Hepatocyte (in vitro differentiated cells): ENCODE measurements around the gene ARHGAP42. TPM values are rescaled to one million over a fixed set of nuclear protein-coding genes. Genes with fewer than 3 reads are reported as not detected.
A peak's percentile ranks its signal among the peaks of the same experiment; 100 is the strongest.

Experiments used
- DNase-seq: peaks from one replicate; pipeline ENCODE4 v3.0.0-alpha.2; 2016; ENCODE audit warnings: low spot score
- H2AFZ ChIP-seq: fragments of 200-600 bp; sonication (generic); 2 replicates; pipeline ENCODE4 v1.6.0; 2016; ENCODE audit warnings: antibody characterized with exemption, mild to moderate bottlenecking
- H3K27ac ChIP-seq: fragments of 200-600 bp; sonication (generic); 2 replicates; pipeline ENCODE4 v1.5.1; 2016; ENCODE audit warnings: mild to moderate bottlenecking
- H3K27me3 ChIP-seq: fragments of 200-600 bp; sonication (generic); 2 replicates; pipeline ENCODE4 v1.6.1; 2016
- H3K36me3 ChIP-seq: fragments of 200-600 bp; sonication (generic); replicated peaks from 2 replicates; pipeline ENCODE4 v1.5.1; 2016; ENCODE audit warnings: low read depth; ENCODE audit not compliant: insufficient read depth
- H3K4me1 ChIP-seq: fragments of 200-600 bp; sonication (generic); 2 replicates; pipeline ENCODE4 v1.5.1; 2016; ENCODE audit warnings: mild to moderate bottlenecking, moderate library complexity; ENCODE audit not compliant: insufficient read depth
- H3K4me2 ChIP-seq: fragments of 200-600 bp; sonication (generic); 2 replicates; pipeline ENCODE4 v1.6.0; 2016
- H3K4me3 ChIP-seq: fragments of 200-600 bp; sonication (generic); 2 replicates; pipeline ENCODE4 v1.5.1; 2016; ENCODE audit warnings: mild to moderate bottlenecking
- H3K79me2 ChIP-seq: fragments of 200-600 bp; sonication (generic); 2 replicates; pipeline ENCODE4 v1.6.0; 2017; ENCODE audit warnings: mild to moderate bottlenecking
- H3K9me2 ChIP-seq: fragments of 200-600 bp; sonication (generic); replicated peaks from 2 replicates; pipeline ENCODE4 v1.6.0; 2017; ENCODE audit warnings: mild to moderate bottlenecking; ENCODE audit not compliant: insufficient read depth
- H3K9me3 ChIP-seq: fragments of 200-600 bp; sonication (generic); 2 replicates; pipeline ENCODE4 v1.5.1; 2016; ENCODE audit warnings: low read depth, mild to moderate bottlenecking
- H4K20me1 ChIP-seq: fragments of 200-600 bp; sonication (generic); 2 replicates; pipeline ENCODE4 v1.6.0; 2016; ENCODE audit warnings: mild to moderate bottlenecking; ENCODE audit not compliant: insufficient read depth, poor library complexity, severe bottlenecking
- EZH2 ChIP-seq: fragments of 200-600 bp; sonication (generic); IDR thresholded peaks from 2 replicates; pipeline ENCODE4 v1.6.1; 2016; ENCODE audit warnings: antibody characterized with exemption, mild to moderate bottlenecking, borderline replicate concordance
- EZH2phosphoT487 ChIP-seq: fragments of 200-600 bp; sonication (generic); IDR thresholded peaks from one replicate; pipeline ENCODE4 v1.6.1; 2018; ENCODE audit warnings: antibody characterized with exemption, mild to moderate bottlenecking, low read depth, moderate library complexity; ENCODE audit not compliant: unreplicated experiment, severe bottlenecking
- WGBS: methylation state at CpG from one replicate; pipeline ENCODE4 v1.1.6; 2016; ENCODE audit warnings: low lambda C conversion rate; ENCODE audit errors: missing lambda C conversion rate; 5-methylcytosine and 5-hydroxymethylcytosine counted together
- polyA plus RNA-seq: library from polyadenylated mRNA; unstranded; fragments of >200 nt; fragmentation: Nextera tagmentation; extraction: Ambion mirVana; gene quantifications from 2 replicates; pipeline ENCODE4 v1.2.1, GENCODE V29; 2016
- total RNA-seq: library from RNA; depleted of rRNA; stranded (reverse); fragments of >200 nt; gene quantifications from 2 replicates; pipeline ENCODE4 v1.2.3, GENCODE V29; 2014
- TF ChIP-seq, protein P1 (sequence below): fragments of 200-600 bp; sonication (generic); IDR thresholded peaks from 2 replicates; pipeline ENCODE4 v1.5.1; 2016; ENCODE audit warnings: antibody characterized with exemption, mild to moderate bottlenecking; ENCODE audit not compliant: poor library complexity

The ARHGAP42 gene
- total and polyA plus RNA-seq, 2 experiments from 2014 or later: 8.7 to 26.5 TPM

DNA sequence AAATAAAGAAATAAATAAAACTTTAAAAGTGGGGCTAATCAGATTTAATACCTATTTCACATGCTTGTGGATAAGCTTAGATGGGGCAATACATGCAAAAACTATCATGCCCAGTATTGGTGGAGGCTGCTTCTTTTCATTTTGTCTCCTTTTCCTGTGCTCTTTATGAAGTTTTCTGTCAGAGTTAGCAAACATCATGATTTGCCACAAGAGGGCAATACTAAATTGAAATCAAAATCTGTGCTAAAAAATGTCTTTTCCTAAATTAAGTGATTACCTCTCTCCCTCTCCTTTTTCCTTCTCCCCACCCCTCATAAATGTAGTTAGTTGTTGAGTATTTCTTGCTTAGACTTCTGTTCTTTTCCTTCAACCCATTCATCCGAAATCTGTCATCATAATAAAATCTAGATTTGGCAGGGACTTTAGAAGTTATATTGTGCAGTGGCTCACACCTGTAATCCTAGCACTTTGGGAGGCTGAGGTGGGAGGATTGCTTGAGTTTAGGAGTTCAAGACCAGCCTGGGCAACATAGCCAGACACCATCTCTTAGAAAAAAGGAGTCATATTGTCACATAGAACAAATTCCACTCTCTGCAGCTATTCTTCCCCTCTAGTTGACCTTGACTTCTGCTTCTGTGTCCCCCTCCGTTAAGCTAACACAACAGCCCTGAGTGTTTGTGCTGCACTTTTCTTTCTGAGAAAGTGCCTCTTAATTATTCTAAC lies 4.7 kb upstream of the ARHGAP42 start:
- peaks cover 5% of the 10 kb centered on the region for H3K4me1 ChIP-seq
- TF ChIP-seq, protein P1, sequence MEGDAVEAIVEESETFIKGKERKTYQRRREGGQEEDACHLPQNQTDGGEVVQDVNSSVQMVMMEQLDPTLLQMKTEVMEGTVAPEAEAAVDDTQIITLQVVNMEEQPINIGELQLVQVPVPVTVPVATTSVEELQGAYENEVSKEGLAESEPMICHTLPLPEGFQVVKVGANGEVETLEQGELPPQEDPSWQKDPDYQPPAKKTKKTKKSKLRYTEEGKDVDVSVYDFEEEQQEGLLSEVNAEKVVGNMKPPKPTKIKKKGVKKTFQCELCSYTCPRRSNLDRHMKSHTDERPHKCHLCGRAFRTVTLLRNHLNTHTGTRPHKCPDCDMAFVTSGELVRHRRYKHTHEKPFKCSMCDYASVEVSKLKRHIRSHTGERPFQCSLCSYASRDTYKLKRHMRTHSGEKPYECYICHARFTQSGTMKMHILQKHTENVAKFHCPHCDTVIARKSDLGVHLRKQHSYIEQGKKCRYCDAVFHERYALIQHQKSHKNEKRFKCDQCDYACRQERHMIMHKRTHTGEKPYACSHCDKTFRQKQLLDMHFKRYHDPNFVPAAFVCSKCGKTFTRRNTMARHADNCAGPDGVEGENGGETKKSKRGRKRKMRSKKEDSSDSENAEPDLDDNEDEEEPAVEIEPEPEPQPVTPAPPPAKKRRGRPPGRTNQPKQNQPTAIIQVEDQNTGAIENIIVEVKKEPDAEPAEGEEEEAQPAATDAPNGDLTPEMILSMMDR: peak; percentile 60
- TF ChIP-seq EZH2: no peak
- no peaks in the 10 kb centered on the region for H3K9me3 ChIP-seq
- no peaks in the 10 kb centered on the region for H3K79me2 ChIP-seq
- no peak overlapping the region for H3K4me2 ChIP-seq
- no peak overlapping the region for H2AFZ ChIP-seq
- no peaks in the 10 kb centered on the region for H3K27me3 ChIP-seq
- H4K20me1 ChIP-seq: no peaks in the 10 kb centered on the region
- H3K27ac ChIP-seq: no peak overlapping the region
- no peak overlapping the region for H3K4me3 ChIP-seq
- 83% methylated on average over 2 of the region's 2 CpGs for WGBS
- no peaks in the 10 kb centered on the region for H3K9me2 ChIP-seq
- peak; percentile 18 for DNase-seq
- no peaks in the 10 kb centered on the region for H3K36me3 ChIP-seq

DNA sequence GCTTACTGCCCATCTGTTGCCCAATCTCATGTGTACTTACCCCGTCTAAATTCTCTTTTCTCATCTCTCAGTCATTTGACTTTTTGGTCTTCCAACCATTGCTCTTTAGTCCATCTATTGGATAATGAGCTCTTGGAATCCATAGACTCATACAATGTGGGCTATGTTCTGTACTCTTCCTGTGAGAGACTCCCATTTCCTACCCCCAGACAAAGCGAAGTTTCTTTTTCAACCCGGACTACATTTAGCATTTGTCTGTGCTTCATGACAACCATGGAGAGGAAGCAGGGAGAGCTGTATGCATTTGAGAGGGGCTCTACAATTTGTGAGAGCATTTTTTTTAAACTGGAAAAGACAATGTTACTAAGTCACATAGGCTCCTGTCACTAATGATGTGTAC lies 4.0 kb upstream of the ARHGAP42 start:
- H4K20me1 ChIP-seq: no peaks in the 10 kb centered on the region
- H3K27me3 ChIP-seq: no peaks in the 10 kb centered on the region
- H3K4me2 ChIP-seq: no peak overlapping the region
- no peak overlapping the region for H3K4me3 ChIP-seq
- peaks cover 1% of the 10 kb centered on the region for H3K79me2 ChIP-seq
- no peak overlapping the region for H2AFZ ChIP-seq
- TF ChIP-seq EZH2 (no peak), EZH2phosphoT487 (no peak)
- TF ChIP-seq, protein P1: no peak
- H3K9me2 ChIP-seq: no peaks in the 10 kb centered on the region
- H3K27ac ChIP-seq: no peak overlapping the region
- 89% methylated on average over 3 of the region's 3 CpGs for WGBS
- H3K36me3 ChIP-seq: no peaks in the 10 kb centered on the region
- peaks cover 5% of the 10 kb centered on the region for H3K4me1 ChIP-seq
- no peak for DNase-seq
- H3K9me3 ChIP-seq: no peaks in the 10 kb centered on the region

DNA sequence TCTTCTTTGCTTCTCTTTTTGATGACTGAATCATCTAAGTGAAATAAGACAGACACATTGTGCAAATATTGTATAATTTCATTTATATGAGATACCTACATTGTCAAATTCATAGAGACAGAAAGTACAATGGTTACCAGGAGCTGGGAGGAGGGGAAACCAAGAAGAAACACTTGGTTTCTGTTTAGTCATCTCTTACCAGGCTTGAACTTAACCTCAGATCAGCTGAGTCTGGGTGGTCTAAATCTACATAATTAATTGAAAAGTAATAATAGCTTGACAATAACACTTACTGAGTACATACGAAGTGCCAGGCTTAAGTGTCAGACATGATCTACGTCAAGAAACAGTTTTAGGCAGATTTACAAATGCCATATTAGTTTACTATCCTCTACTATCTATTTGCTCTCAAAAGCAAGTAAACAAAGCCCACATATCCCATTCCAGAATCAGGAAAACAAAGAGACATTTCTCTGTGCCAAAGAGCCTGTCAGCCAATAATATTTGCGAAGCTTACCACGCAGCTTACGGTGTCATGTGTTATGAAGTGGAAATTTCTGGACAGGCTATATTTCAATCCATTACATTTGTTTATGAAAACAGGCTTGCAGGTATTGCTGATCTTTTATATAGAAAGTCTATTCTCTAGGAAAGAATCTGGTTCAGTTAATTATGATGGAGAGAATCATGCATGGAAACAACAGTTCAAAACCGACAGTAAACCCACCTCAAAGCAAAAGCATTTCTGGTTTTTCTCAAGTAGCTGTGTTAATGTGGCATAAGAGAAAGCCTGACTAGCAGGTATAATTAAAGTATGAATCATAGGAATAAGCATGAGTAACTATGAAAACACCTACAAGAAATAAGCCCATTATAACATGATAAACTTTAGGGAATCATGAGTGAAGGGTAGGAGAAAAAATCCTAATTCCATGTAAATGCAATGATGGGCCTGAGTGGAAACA lies 2.7 kb upstream of the ARHGAP42 start:
- Histone ChIP-seq H3K79me2 (peaks cover 14% of the 10 kb centered on the region), H3K9me2 (no peaks in the 10 kb centered on the region), H3K4me1 (peaks cover 15% of the 10 kb centered on the region), H3K27ac (no peak overlapping the region), H3K4me3 (no peak overlapping the region), H3K9me3 (no peaks in the 10 kb centered on the region), H4K20me1 (no peaks in the 10 kb centered on the region), H3K4me2 (no peak overlapping the region), H3K27me3 (no peaks in the 10 kb centered on the region), H2AFZ (no peak overlapping the region), H3K36me3 (no peaks in the 10 kb centered on the region)
- no peak for DNase-seq
- 59% methylated on average over 6 of the region's 6 CpGs for WGBS
- TF ChIP-seq EZH2phosphoT487 (no peak), EZH2 (no peak)
- TF ChIP-seq, protein P1: no peak
